Spleen (tissue), 11 donors: ENCODE data around the gene PCDH15. TPM values are rescaled to one million over a fixed set of nuclear protein-coding genes. Genes with fewer than 3 reads are reported as not detected.

Source experiments
- DNase-seq: peaks from one replicate; pipeline ENCODE4 v3.0.0-alpha.2; 2020
- H3K27ac ChIP-seq, 8 donors: fragments of 200-600 bp; sonication (generic) in 7 of 8; 1 replicate in 4 of 8; 2 replicates in 4 of 8; pipeline versions ENCODE4 v1.5.0 to v1.8.0; 2016 to 2021; ENCODE audit warnings: inconsistent platforms in 4 of 8, mild to moderate bottlenecking in 4 of 8, moderate library complexity in 1 of 8
- H3K27me3 ChIP-seq, 7 donors: fragments of 200-600 bp; sonication (generic) in 6 of 7; replicated peaks in 1 of 7; 1 replicate in 4 of 7; 2 replicates in 3 of 7; pipeline versions ENCODE4 v1.5.0 to v1.8.0; 2016 to 2021; ENCODE audit warnings: inconsistent platforms in 3 of 7, mild to moderate bottlenecking in 1 of 7
- H3K36me3 ChIP-seq, 6 donors: fragments of 200-600 bp; sonication (generic) in 5 of 6; 1 replicate in 4 of 6; 2 replicates in 2 of 6; pipeline versions ENCODE4 v1.5.0 to v1.8.0; 2016 to 2021; ENCODE audit warnings: inconsistent platforms in 2 of 6
- H3K4me1 ChIP-seq, 6 donors: fragments of 200-600 bp; sonication (generic) in 5 of 6; 1 replicate in 3 of 6; 2 replicates in 3 of 6; pipeline versions ENCODE4 v1.5.0 to v1.8.0; 2016 to 2021; ENCODE audit warnings: inconsistent platforms in 3 of 6
- H3K4me3 ChIP-seq, 8 donors: fragments of 200-600 bp; sonication (generic) in 7 of 8; 1 replicate in 4 of 8; 2 replicates in 4 of 8; pipeline versions ENCODE4 v1.5.0 to v1.8.0; 2016 to 2021; ENCODE audit warnings: inconsistent platforms in 4 of 8, mild to moderate bottlenecking in 4 of 8, moderate library complexity in 2 of 8
- H3K9me3 ChIP-seq, 8 donors: fragments of 200-600 bp; sonication (generic) in 7 of 8; 1 replicate in 4 of 8; 2 replicates in 4 of 8; pipeline versions ENCODE4 v1.5.0 to v1.8.0; 2016 to 2021; ENCODE audit warnings: inconsistent platforms in 4 of 8
- POLR2A ChIP-seq, 3 donors: fragments of 450-650 bp; IDR thresholded peaks; one replicate each; pipeline ENCODE4 v1.5.1; 2017; ENCODE audit warnings: antibody characterized with exemption in 3 of 3, mild to moderate bottlenecking in 1 of 3
- POLR2AphosphoS5 ChIP-seq, 3 donors: sonication (generic); formaldehyde crosslinking; IDR thresholded peaks; one replicate each; pipeline ENCODE4 v1.5.1; 2017; ENCODE audit warnings: antibody characterized with exemption in 3 of 3
- WGBS, 5 donors: extraction: QIAGEN DNeasy Blood & Tissue Kit in 3 of 5; methylation state at CpG; one replicate each; pipeline versions ENCODE4 v1.1.5 to v1.1.7; 2013 to 2018; 5-methylcytosine and 5-hydroxymethylcytosine counted together
- intact Hi-C: fragments of 100-400 bp; cut with DNase I; formaldehyde crosslinking; loops from one replicate; pipeline ENCODE4 v1.15.0; 2023; ENCODE audit warnings: low total_unique reads
- polyA plus RNA-seq, 3 donors: library from polyadenylated mRNA; stranded (reverse); fragments of 200-250 nt; gene quantifications; one replicate each; pipeline ENCODE4 v1.2.1, GENCODE V29; 2013
- total RNA-seq, 7 donors: library from RNA; depleted of rRNA in 3 of 7; stranded (reverse); fragments of >200 nt in 3 of 7; fragmentation: NEBNext Ultra II Directional in 4 of 7; extraction: Animal tissue kit (Norgen Biotek cat#: 25700) in 4 of 7; gene quantifications; one replicate each; pipeline versions ENCODE4 v1.1.0 to v1.2.1, GENCODE V29; 2016 to 2021
- TF ChIP-seq, protein P1 (sequence below), 11 experiments: fragments of 200-600 bp in 7 of 11; fragments of 450-650 bp in 4 of 11; sonication (generic) in 4 of 11; IDR thresholded peaks in 8 of 11; conservative IDR thresholded peaks in 3 of 11; 1 replicate in 7 of 11; 2 replicates in 4 of 11; pipeline versions ENCODE4 v1.4.0 to v1.8.0; 2016 to 2021; ENCODE audit warnings: antibody characterized with exemption in 11 of 11, inconsistent platforms in 4 of 11, mild to moderate bottlenecking in 1 of 11
- donor health status: healthy with polysubstance abuse.
- donor health status: DM: no; HTN: no; CAD: no; lungs with moderate emphysema.
- donor health status: DM: no; HTN: no; CAD: no.
- donor health status: Bipolar disorder and iron deficiency.
- donor health status: healthy.
- donor health status: DM: no; HTN: no; CAD: no.
- donor health status: DM: yes; HTN: yes; CAD: no.

The PCDH15 gene
- total and polyA plus RNA-seq, 10 donors, result 0.24 to 2.1 (median 0.83) TPM

DNA sequence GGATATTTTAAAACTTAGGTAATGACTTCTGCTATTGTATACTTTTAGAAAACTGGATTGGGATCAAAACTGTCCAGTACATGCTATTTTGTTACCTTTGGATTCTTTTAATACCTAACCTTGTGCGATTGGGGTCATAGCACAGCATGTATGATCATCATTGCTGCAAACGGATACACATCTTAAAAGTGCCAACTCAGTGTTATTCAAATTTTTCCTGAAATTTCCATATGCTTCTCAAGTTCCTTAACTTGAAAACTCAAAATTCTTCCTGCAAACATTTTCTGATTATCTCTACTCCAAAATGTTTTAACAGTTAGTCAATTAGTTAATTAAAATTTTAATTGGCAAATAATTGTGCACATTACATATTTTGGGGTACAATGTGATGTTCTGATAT lies 147.5 kb downstream of the PCDH15 start:
- H3K9me3 ChIP-seq, result peaks cover 0 to 28% (median 8%) of the 10 kb centered on the region in 8 donors
- no peak for DNase-seq
- H3K4me1 ChIP-seq, result no peaks in the 10 kb centered on the region
- no peaks in the 10 kb centered on the region for H3K36me3 ChIP-seq
- no peaks in the 10 kb centered on the region for H3K27me3 ChIP-seq
- 56 to 93% (median 81%) methylated on average over 2 of the region's 2 CpGs for WGBS, 5 donors
- no peak overlapping the region for H3K4me3 ChIP-seq
- no peak overlapping the region for H3K27ac ChIP-seq
- TF ChIP-seq POLR2AphosphoS5 (IDR thresholded peaks at IDR 0.05), result no peak
- intact Hi-C loops, result no loop called here

DNA sequence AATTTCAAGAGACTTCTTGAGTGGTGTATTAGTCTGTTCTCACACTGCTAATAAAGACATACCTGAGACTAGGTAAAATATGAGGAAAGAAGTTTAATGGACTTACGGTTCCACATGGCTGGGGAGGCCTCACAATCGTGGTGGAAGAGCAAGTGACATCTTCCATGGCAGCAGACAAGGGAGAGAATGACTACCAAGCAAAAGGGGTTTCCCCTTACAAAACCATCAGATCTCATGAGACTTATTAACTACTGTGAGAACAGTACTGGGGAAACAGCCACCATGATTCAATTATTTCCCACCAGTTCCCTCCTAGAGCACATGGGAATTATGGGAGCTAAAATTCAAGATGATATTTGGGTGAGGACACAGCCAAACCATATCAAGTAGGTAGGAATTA lies 150.5 kb downstream of the PCDH15 start:
- WGBS, 5 donors, result 67 to 83% (median 79%) methylated on average over 2 of the region's 2 CpGs
- Histone ChIP-seq H3K9me3 (peaks cover 0 to 5% (median 0%) of the 10 kb centered on the region in 8 donors), H3K27ac (no peak overlapping the region), H3K27me3 (no peaks in the 10 kb centered on the region), H3K4me1 (no peaks in the 10 kb centered on the region), H3K36me3 (no peaks in the 10 kb centered on the region), H3K4me3 (no peak overlapping the region)
- TF ChIP-seq POLR2A (IDR thresholded peaks at IDR 0.05), result no peak
- TF ChIP-seq POLR2AphosphoS5 (IDR thresholded peaks at IDR 0.05), result no peak
- TF ChIP-seq, protein P1, sequence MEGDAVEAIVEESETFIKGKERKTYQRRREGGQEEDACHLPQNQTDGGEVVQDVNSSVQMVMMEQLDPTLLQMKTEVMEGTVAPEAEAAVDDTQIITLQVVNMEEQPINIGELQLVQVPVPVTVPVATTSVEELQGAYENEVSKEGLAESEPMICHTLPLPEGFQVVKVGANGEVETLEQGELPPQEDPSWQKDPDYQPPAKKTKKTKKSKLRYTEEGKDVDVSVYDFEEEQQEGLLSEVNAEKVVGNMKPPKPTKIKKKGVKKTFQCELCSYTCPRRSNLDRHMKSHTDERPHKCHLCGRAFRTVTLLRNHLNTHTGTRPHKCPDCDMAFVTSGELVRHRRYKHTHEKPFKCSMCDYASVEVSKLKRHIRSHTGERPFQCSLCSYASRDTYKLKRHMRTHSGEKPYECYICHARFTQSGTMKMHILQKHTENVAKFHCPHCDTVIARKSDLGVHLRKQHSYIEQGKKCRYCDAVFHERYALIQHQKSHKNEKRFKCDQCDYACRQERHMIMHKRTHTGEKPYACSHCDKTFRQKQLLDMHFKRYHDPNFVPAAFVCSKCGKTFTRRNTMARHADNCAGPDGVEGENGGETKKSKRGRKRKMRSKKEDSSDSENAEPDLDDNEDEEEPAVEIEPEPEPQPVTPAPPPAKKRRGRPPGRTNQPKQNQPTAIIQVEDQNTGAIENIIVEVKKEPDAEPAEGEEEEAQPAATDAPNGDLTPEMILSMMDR (IDR thresholded peaks at IDR 0.05 in 8 of 11, conservative IDR thresholded peaks at IDR 0.05 in 3 of 11), result no peak
- intact Hi-C loops, result no loop called here
- DNase-seq, result no peak

DNA sequence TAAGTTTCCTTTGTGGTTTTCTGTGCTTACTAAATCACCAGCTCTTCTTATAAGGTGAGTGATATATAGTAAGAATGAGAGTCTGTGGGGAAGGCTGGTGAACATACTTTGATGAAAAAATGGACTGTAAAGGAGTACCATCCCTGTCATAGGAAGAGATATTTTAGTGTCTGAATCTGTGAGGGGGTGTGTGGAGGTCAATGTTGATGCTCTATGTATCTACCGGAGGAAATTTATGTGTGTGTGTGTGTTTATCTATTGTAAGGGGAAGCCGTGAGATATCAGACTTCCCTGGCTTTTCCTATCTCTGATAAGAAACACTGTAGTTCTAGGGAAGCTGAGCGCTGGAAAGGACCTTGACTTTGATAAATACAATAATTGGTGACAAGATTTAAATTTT lies 179.0 kb downstream of the PCDH15 start:
- 8 to 19% (median 16%) methylated on average over 3 of the region's 3 CpGs for WGBS, 5 donors
- Histone ChIP-seq H3K27me3 (no peaks in the 10 kb centered on the region), H3K9me3 (peaks cover 0 to 19% (median 0%) of the 10 kb centered on the region in 8 donors), H3K4me1 (peaks cover 0 to 5% (median 0%) of the 10 kb centered on the region in 6 donors), H3K27ac (no peak overlapping the region), H3K4me3 (no peak overlapping the region), H3K36me3 (no peaks in the 10 kb centered on the region)
- intact Hi-C loops, result no loop called here
- DNase-seq, result no peak
- TF ChIP-seq POLR2AphosphoS5 (IDR thresholded peaks at IDR 0.05), result no peak
- no peak for TF ChIP-seq POLR2A (IDR thresholded peaks at IDR 0.05)
- TF ChIP-seq, protein P1 (IDR thresholded peaks at IDR 0.05 in 8 of 11, conservative IDR thresholded peaks at IDR 0.05 in 3 of 11), result no peak

GRCh38 chr10:54620352-54620751 lies 180.7 kb downstream of the PCDH15 start:
- Histone ChIP-seq H3K27me3 (no peaks in the 10 kb centered on the region), H3K4me1 (peaks cover 0 to 5% (median 0%) of the 10 kb centered on the region in 6 donors), H3K36me3 (no peaks in the 10 kb centered on the region), H3K27ac (no peak overlapping the region), H3K9me3 (peaks cover 0 to 10% (median 0%) of the 10 kb centered on the region in 8 donors), H3K4me3 (no peak overlapping the region)
- intact Hi-C loops, result no loop called here
- DNase-seq, result no peak
- WGBS, 5 donors, result 34 to 70% (median 61%) methylated on average over 2 of the region's 2 CpGs
- TF ChIP-seq POLR2A (IDR thresholded peaks at IDR 0.05) (no peak), POLR2AphosphoS5 (IDR thresholded peaks at IDR 0.05) (no peak)
- TF ChIP-seq, protein P1 (IDR thresholded peaks at IDR 0.05 in 8 of 11, conservative IDR thresholded peaks at IDR 0.05 in 3 of 11), result no peak

DNA sequence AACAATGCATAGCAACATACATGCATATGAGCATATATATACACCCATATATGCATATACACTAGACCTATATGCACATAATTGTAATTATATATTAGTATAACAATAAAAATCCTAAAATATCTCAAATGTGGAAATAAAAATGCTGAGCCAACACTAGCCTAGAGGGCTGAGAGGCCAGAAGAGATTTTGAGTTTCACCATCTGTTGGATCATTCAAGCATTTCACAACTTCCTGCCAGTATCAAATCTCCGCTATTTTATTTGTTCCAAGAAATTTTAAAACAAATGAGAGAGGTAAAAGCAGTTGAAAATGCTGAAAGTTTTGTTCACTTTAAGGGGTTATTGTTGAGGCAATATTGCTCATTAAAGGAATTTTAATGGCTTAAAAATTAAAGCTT lies 187.0 kb downstream of the PCDH15 start:
- Histone ChIP-seq H3K36me3 (no peaks in the 10 kb centered on the region), H3K4me1 (no peaks in the 10 kb centered on the region), H3K4me3 (no peak overlapping the region), H3K27me3 (no peaks in the 10 kb centered on the region), H3K27ac (no peak overlapping the region), H3K9me3 (no peaks in the 10 kb centered on the region)
- intact Hi-C loops, result no loop called here
- 14 to 40% (median 20%) methylated on average over 1 of the region's 1 CpG for WGBS, 5 donors
- TF ChIP-seq POLR2AphosphoS5 (IDR thresholded peaks at IDR 0.05) (no peak), POLR2A (IDR thresholded peaks at IDR 0.05) (no peak)
- TF ChIP-seq, protein P1 (IDR thresholded peaks at IDR 0.05 in 8 of 11, conservative IDR thresholded peaks at IDR 0.05 in 3 of 11), result no peak
- DNase-seq, result no peak
